Esophagus squamous epithelium (tissue), 5 donors: ENCODE measurements around the gene HMGXB3. TPM values are rescaled to one million over a fixed set of nuclear protein-coding genes. Genes with fewer than 3 reads are reported as not detected.

Experiments used
- DNase-seq: peaks from one replicate; lab custom pipeline; 2025; lab: John Stamatoyannopoulos, UW
- H3K27ac ChIP-seq, 4 donors: fragments of 200-600 bp; sonication (generic); one replicate each; pipeline ENCODE4 v1.5.1; 2016 to 2019; ENCODE audit warnings: mild to moderate bottlenecking in 1 of 4
- H3K27me3 ChIP-seq, 4 donors: fragments of 200-600 bp; sonication (generic); 1 replicate in 3 of 4; 2 replicates in 1 of 4; pipeline versions ENCODE4 v1.5.1 to v1.6.0; 2017 to 2021; ENCODE audit warnings: antibody characterized with exemption in 1 of 4
- H3K36me3 ChIP-seq, 3 donors: fragments of 200-600 bp; sonication (generic); one replicate each; pipeline ENCODE4 v1.5.1; 2016 to 2019
- H3K4me1 ChIP-seq, 3 donors: fragments of 200-600 bp; sonication (generic); one replicate each; pipeline ENCODE4 v1.5.1; 2017 to 2019
- H3K4me3 ChIP-seq, 4 donors: fragments of 200-600 bp; sonication (generic); 1 replicate in 3 of 4; 2 replicates in 1 of 4; pipeline ENCODE4 v1.5.1; 2016 to 2019; ENCODE audit warnings: mild to moderate bottlenecking in 2 of 4, moderate library complexity in 1 of 4
- H3K9me3 ChIP-seq, 3 donors: fragments of 200-600 bp; sonication (generic); one replicate each; pipeline ENCODE4 v1.5.1; 2016 to 2019
- CTCF ChIP-seq, 6 experiments: fragments of 450-650 bp in 4 of 6; fragments of 200-600 bp in 2 of 6; sonication (generic) in 2 of 6; IDR thresholded peaks; one replicate each; pipeline ENCODE4 v1.5.1; 2016 to 2019; ENCODE audit warnings: antibody characterized with exemption in 6 of 6, mild to moderate bottlenecking in 4 of 6, moderate library complexity in 4 of 6
- POLR2A ChIP-seq, 4 donors: fragments of 450-650 bp; IDR thresholded peaks; one replicate each; pipeline ENCODE4 v1.6.1; 2017; ENCODE audit warnings: antibody characterized with exemption in 4 of 4, mild to moderate bottlenecking in 4 of 4, moderate library complexity in 3 of 4
- WGBS, 2 donors: methylation state at CpG; one replicate each; pipeline ENCODE4 v1.1.5; 2018; 5-methylcytosine and 5-hydroxymethylcytosine counted together
- intact Hi-C: fragments of 100-400 bp; cut with DNase I; formaldehyde crosslinking; loops from one replicate; pipeline ENCODE4 v1.15.0; 2022
- total RNA-seq, 4 donors: library from RNA; depleted of rRNA; stranded (reverse); fragments of >200 nt; gene quantifications; one replicate each; pipeline ENCODE4 v1.1.0, GENCODE V29; 2016
- donor health status: DM: yes; HTN: yes; CAD: no.

The HMGXB3 gene
- total RNA-seq, 4 donors from 2014 or later, result 12.4 to 26.3 (median 20.5) TPM

GRCh38 chr5:150063638-150064037 is 63.1 kb downstream of the HMGXB3 start:
- Histone ChIP-seq H3K4me3 (no peak overlapping the region), H3K27ac (no peak overlapping the region), H3K9me3 (no peaks in the 10 kb centered on the region), H3K27me3 (peaks cover 0 to 13% (median 0%) of the 10 kb centered on the region in 4 donors), H3K4me1 (peaks cover 0 to 7% (median 0%) of the 10 kb centered on the region in 3 donors), H3K36me3 (no peaks in the 10 kb centered on the region)
- DNase-seq, result no peak
- intact Hi-C loops, result no loop called here
- WGBS, 2 donors, result 45 to 73% methylated on average over 3 to 4 of the region's 5 CpGs
- TF ChIP-seq CTCF (IDR thresholded peaks at IDR 0.05), result no peak
- no peak for TF ChIP-seq POLR2A (IDR thresholded peaks at IDR 0.05)

- Histone ChIP-seq H3K36me3 (no peaks in the 10 kb centered on the region), H3K4me1 (peaks cover 0 to 5% (median 0%) of the 10 kb centered on the region in 3 donors), H3K9me3 (no peaks in the 10 kb centered on the region), H3K27ac (peak overlapping the region in 2 of 4 donors; percentile 19 to 69), H3K4me3 (no peak overlapping the region), H3K27me3 (peaks cover 0 to 13% (median 0%) of the 10 kb centered on the region in 4 donors)
- intact Hi-C loops, result no loop called here
- no peak for TF ChIP-seq POLR2A (IDR thresholded peaks at IDR 0.05)
- no peak for TF ChIP-seq CTCF (IDR thresholded peaks at IDR 0.05)
- DNase-seq, result no peak
- 70 to 90% methylated on average over 4 to 5 of the region's 7 CpGs for WGBS, 2 donors
Measured at GRCh38 chr5:150064681-150065220, 64.2 kb downstream of the HMGXB3 start.

- DNase-seq, result no peak
- intact Hi-C loops, result no loop called here
- WGBS, 2 donors, result 70 to 73% methylated on average over 4 to 6 of the region's 6 CpGs
- H3K4me3 ChIP-seq, result no peak overlapping the region
- peaks cover 0 to 5% (median 0%) of the 10 kb centered on the region in 3 donors for H3K4me1 ChIP-seq
- no peaks in the 10 kb centered on the region for H3K36me3 ChIP-seq
- H3K27ac ChIP-seq, result peak overlapping the region in 2 of 4 donors; percentile 19 to 69
- no peaks in the 10 kb centered on the region for H3K9me3 ChIP-seq
- TF ChIP-seq POLR2A (IDR thresholded peaks at IDR 0.05), result no peak
- no peak for TF ChIP-seq CTCF (IDR thresholded peaks at IDR 0.05)
- H3K27me3 ChIP-seq, result peaks cover 0 to 13% (median 0%) of the 10 kb centered on the region in 4 donors
Measured at GRCh38 chr5:150065346-150065745, 64.8 kb downstream of the HMGXB3 start.

GRCh38 chr5:150065886-150066285 is 65.3 kb downstream of the HMGXB3 start:
- H3K27me3 ChIP-seq, result peaks cover 0 to 13% (median 0%) of the 10 kb centered on the region in 4 donors
- 40 to 60% methylated on average over 4 to 7 of the region's 10 CpGs for WGBS, 2 donors
- H3K36me3 ChIP-seq, result no peaks in the 10 kb centered on the region
- TF ChIP-seq CTCF (IDR thresholded peaks at IDR 0.05), result no peak
- TF ChIP-seq POLR2A (IDR thresholded peaks at IDR 0.05), result no peak
- peak overlapping the region in 1 of 4 donors; percentile 69 for H3K27ac ChIP-seq
- no peak overlapping the region for H3K4me3 ChIP-seq
- no peak for DNase-seq
- intact Hi-C loops, result no loop called here
- H3K9me3 ChIP-seq, result no peaks in the 10 kb centered on the region
- peaks cover 0 to 5% (median 0%) of the 10 kb centered on the region in 3 donors for H3K4me1 ChIP-seq

- Histone ChIP-seq H3K27me3 (peaks cover 0 to 13% (median 0%) of the 10 kb centered on the region in 4 donors), H3K36me3 (no peaks in the 10 kb centered on the region), H3K27ac (peak overlapping the region in 1 of 4 donors; percentile 69), H3K9me3 (no peaks in the 10 kb centered on the region), H3K4me3 (no peak overlapping the region), H3K4me1 (peaks cover 0 to 5% (median 0%) of the 10 kb centered on the region in 3 donors)
- TF ChIP-seq POLR2A (IDR thresholded peaks at IDR 0.05) (no peak), CTCF (IDR thresholded peaks at IDR 0.05) (no peak)
- intact Hi-C loops, result no loop called here
- DNase-seq, result no peak
- 88 to 94% methylated on average over 5 of the region's 5 CpGs for WGBS, 2 donors
Measured at GRCh38 chr5:150066436-150066835, 65.9 kb downstream of the HMGXB3 start.
